Measurements from ENCODE around the gene ENDOV. TPM values are rescaled to one million over a fixed set of nuclear protein-coding genes. Genes with fewer than 3 reads are reported as not detected.

The ENDOV gene
- total RNA-seq, 2 donors from 2014 or later, result 8.3 to 17.5 TPM

DNA sequence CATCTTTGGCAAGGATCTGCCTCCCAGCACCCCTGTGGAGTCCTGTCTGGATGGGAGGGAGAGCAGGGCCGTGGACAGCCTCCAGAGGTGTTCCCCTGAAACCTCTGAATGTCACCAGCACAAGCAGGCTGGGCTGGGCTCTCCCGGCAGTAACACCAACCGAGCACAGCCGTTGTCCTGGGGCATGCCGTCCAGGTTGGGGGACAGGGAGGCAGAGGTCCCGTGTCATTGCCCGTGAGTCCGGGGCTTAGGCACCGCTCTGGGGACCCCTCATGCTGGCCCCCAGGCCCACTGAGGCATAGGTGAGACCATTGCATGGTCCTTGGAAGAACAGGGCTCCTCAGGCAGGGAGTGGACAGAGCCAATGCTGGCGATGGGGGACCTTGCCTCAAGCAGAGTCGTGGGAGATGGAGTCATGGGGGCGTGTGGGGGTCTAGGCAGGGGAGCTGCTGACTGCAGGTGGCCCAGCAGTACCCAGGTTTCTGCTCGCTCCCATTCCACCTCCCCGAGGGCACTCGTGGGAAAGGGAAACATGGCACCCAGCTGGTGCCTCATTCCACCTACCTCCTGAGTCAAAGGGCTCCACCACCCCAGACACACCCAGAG lies 17.5 kb downstream of the ENDOV start:
- no peaks in the 10 kb centered on the region for H3K36me3 ChIP-seq (replicated peaks in 1 of 2; ENCODE audit: insufficient read depth in 1 of 2, low read depth in 2 of 2)
- intact Hi-C loops (cut with DNase I), result no loop called here
- DNase-seq, result peak in 1 of 4 donors; percentile 11
- H3K4me3 ChIP-seq, result no peak overlapping the region
- no peaks in the 10 kb centered on the region for H3K27me3 ChIP-seq
- TF ChIP-seq, protein P1, sequence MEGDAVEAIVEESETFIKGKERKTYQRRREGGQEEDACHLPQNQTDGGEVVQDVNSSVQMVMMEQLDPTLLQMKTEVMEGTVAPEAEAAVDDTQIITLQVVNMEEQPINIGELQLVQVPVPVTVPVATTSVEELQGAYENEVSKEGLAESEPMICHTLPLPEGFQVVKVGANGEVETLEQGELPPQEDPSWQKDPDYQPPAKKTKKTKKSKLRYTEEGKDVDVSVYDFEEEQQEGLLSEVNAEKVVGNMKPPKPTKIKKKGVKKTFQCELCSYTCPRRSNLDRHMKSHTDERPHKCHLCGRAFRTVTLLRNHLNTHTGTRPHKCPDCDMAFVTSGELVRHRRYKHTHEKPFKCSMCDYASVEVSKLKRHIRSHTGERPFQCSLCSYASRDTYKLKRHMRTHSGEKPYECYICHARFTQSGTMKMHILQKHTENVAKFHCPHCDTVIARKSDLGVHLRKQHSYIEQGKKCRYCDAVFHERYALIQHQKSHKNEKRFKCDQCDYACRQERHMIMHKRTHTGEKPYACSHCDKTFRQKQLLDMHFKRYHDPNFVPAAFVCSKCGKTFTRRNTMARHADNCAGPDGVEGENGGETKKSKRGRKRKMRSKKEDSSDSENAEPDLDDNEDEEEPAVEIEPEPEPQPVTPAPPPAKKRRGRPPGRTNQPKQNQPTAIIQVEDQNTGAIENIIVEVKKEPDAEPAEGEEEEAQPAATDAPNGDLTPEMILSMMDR (IDR thresholded peaks at IDR 0.05), result no peak
- no peak for TF ChIP-seq POLR2A (IDR thresholded peaks at IDR 0.05)
- ATAC-seq, result no peak
- 68 to 90% methylated on average over 2 to 11 of the region's 15 CpGs for WGBS, 2 donors
- no peak overlapping the region for H3K27ac ChIP-seq
- no peaks in the 10 kb centered on the region for H3K9me3 ChIP-seq
- peaks cover 7% of the 10 kb centered on the region for H3K4me1 ChIP-seq

DNA sequence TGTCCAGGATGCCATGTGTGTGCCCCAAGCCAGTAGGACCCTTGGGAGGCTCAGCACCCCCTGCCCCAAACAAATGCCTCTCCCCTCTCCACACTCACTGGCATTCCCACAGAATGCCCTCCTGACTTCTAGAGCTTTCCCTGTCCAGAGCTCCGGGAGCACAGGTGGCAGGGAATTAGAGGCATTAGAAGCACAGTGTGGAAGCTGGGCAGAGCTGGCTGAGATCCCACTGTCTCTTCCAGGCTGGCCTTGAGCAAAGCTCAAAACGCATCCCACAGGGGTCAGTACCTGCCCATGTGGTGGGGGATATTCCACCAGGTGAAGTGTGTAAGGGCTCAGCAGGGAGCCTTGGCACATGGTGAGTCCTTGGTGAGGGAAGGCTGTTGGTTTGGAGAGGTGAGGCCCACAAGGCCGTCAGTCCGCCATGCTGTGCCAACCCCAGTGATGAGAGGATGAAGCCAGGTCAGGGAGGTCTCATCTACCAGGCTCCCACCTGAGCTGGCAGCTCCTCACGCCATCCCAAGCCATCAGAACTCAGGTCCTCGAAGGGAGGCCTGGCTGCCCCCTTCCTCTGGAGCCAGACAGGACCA lies 18.1 kb downstream of the ENDOV start:
- DNase-seq (peak in 1 of 4 donors; percentile 10), ATAC-seq (no peak)
- peaks cover 7% of the 10 kb centered on the region for H3K4me1 ChIP-seq
- no peak for TF ChIP-seq POLR2A (IDR thresholded peaks at IDR 0.05)
- TF ChIP-seq, protein P1 (IDR thresholded peaks at IDR 0.05), result no peak
- H3K27me3 ChIP-seq, result no peaks in the 10 kb centered on the region
- 60 to 80% methylated on average over 1 to 6 of the region's 6 CpGs for WGBS, 2 donors
- no peaks in the 10 kb centered on the region for H3K9me3 ChIP-seq
- intact Hi-C loops (cut with DNase I), result no loop called here
- H3K4me3 ChIP-seq, result no peak overlapping the region
- no peak overlapping the region for H3K27ac ChIP-seq
- no peaks in the 10 kb centered on the region for H3K36me3 ChIP-seq (replicated peaks in 1 of 2; ENCODE audit: insufficient read depth in 1 of 2, low read depth in 2 of 2)

- 82 to 84% methylated on average over 12 of the region's 12 CpGs for WGBS, 2 donors
- ATAC-seq (no peak), DNase-seq (no peak)
- TF ChIP-seq POLR2A (IDR thresholded peaks at IDR 0.05), result no peak
- no peaks in the 10 kb centered on the region for H3K27me3 ChIP-seq
- intact Hi-C loops (cut with DNase I), result no loop called here
- H3K27ac ChIP-seq, result no peak overlapping the region
- no peaks in the 10 kb centered on the region for H3K36me3 ChIP-seq (replicated peaks in 1 of 2; ENCODE audit: insufficient read depth in 1 of 2, low read depth in 2 of 2)
- H3K4me1 ChIP-seq, result peaks cover 7% of the 10 kb centered on the region
- no peaks in the 10 kb centered on the region for H3K9me3 ChIP-seq
- no peak overlapping the region for H3K4me3 ChIP-seq
Observed at GRCh38 chr17:80433916-80434666, 19.1 kb downstream of the ENDOV start.

DNA sequence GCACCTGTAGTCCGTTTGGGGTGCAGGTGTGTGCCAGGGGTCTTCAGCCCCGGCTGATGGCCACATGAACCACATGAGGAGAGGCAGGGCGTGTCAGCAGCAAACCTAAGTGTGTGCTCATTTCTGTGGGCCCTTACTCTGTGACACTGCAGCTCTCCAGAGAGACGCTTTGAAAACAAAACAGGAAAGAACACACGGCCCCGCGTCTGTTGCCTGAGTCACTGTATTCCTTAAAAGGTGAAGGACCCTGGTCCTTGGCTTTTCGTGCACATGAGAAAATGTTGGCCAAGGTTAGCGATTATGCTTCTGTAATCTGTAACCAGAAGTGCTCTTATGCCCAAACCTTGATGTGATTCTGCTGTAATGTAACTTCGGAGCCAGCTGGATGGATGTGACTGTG lies 22.6 kb downstream of the ENDOV start:
- ATAC-seq (no peak), DNase-seq (no peak)
- H3K4me3 ChIP-seq, result no peak overlapping the region
- intact Hi-C loops (cut with DNase I), result no loop called here
- peaks cover 6% of the 10 kb centered on the region for H3K4me1 ChIP-seq
- 82 to 84% methylated on average over 5 to 10 of the region's 10 CpGs for WGBS, 2 donors
- no peaks in the 10 kb centered on the region for H3K27me3 ChIP-seq
- no peak overlapping the region for H3K27ac ChIP-seq
- no peaks in the 10 kb centered on the region for H3K36me3 ChIP-seq (replicated peaks in 1 of 2; ENCODE audit: insufficient read depth in 1 of 2, low read depth in 2 of 2)
- H3K9me3 ChIP-seq, result no peaks in the 10 kb centered on the region
- no peak for TF ChIP-seq POLR2A (IDR thresholded peaks at IDR 0.05)
- TF ChIP-seq, protein P1 (IDR thresholded peaks at IDR 0.05), result no peak

DNA sequence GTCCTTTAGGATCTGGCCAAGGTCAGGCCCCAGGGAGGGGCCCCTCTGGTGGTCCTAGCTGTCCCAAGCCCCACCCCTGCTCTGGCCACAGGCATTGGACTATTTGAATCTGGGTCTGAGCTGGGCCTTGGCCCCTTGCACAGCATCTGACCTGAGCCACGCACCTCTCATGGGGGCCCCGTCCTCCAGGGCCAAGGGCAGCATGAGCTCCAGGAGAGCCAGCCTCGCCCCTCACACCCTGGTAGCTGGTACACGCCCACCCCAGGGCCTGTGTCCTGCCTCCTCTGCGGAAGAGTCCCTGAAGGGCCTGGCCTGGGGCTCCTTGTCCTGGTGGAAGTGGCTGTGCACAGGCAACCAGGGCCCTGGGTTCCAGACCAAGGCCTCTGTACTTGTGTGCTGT lies 23.8 kb downstream of the ENDOV start:
- 82% methylated on average over 5 of the region's 5 CpGs; no CpG with 5 or more reads in 1 of the 2 donors for WGBS, 2 donors

More for the DNA sequence above, 23.8 kb downstream of the ENDOV start:
- intact Hi-C loops (cut with DNase I), result no loop called here
- no peak for TF ChIP-seq POLR2A (IDR thresholded peaks at IDR 0.05)
- TF ChIP-seq, protein P1 (IDR thresholded peaks at IDR 0.05), result no peak
- DNase-seq (no peak), ATAC-seq (no peak)
- Histone ChIP-seq H3K36me3 (replicated peaks in 1 of 2; ENCODE audit: insufficient read depth in 1 of 2, low read depth in 2 of 2) (no peaks in the 10 kb centered on the region), H3K4me3 (no peak overlapping the region), H3K9me3 (no peaks in the 10 kb centered on the region), H3K27ac (no peak overlapping the region), H3K27me3 (no peaks in the 10 kb centered on the region), H3K4me1 (no peaks in the 10 kb centered on the region)

Data from body of pancreas (tissue), 4 donors.